Lower lobe of right lung (tissue), 2 donors: ENCODE measurements around the gene GPRASP3. TPM values are rescaled to one million over a fixed set of nuclear protein-coding genes. Genes with fewer than 3 reads are reported as not detected.
A peak's percentile ranks its signal among the peaks of the same experiment; 100 is the strongest.

Experiments used
- ATAC-seq, 2 donors: fragments of 200-7000 bp; cut with Tn5 transposase; one replicate each; pipeline ENCODE4 v1.9.1; 2020 to 2022; ENCODE audit warnings: mild to moderate bottlenecking in 2 of 2, moderate library complexity in 2 of 2
- DNase-seq: peaks from one replicate; pipeline ENCODE4 v3.0.0-alpha.2; 2020
- H3K27ac ChIP-seq: fragments of 200-600 bp; one replicate; pipeline ENCODE4 v1.8.0; 2022
- H3K27me3 ChIP-seq: fragments of 200-600 bp; one replicate; pipeline ENCODE4 v1.8.0; 2022; ENCODE audit warnings: low read depth
- H3K36me3 ChIP-seq: fragments of 200-600 bp; one replicate; pipeline ENCODE4 v1.8.0; 2022; ENCODE audit warnings: mild to moderate bottlenecking
- H3K4me1 ChIP-seq: fragments of 200-600 bp; one replicate; pipeline ENCODE4 v1.8.0; 2022
- H3K4me3 ChIP-seq: fragments of 200-600 bp; one replicate; pipeline ENCODE4 v1.8.0; 2022; ENCODE audit warnings: mild to moderate bottlenecking
- H3K9me3 ChIP-seq: fragments of 200-600 bp; one replicate; pipeline ENCODE4 v1.8.0; 2022
- CTCF ChIP-seq: fragments of 200-600 bp; IDR thresholded peaks from one replicate; pipeline ENCODE4 v1.8.0; 2022; ENCODE audit warnings: antibody characterized with exemption, mild to moderate bottlenecking
- intact Hi-C: fragments of 100-400 bp; cut with DNase I; formaldehyde crosslinking; loops from one replicate; pipeline ENCODE4 v1.11.0; 2022
- total RNA-seq: library from RNA; stranded (reverse); fragmentation: NEBNext Ultra II Directional; extraction: Animal tissue kit (Norgen Biotek cat#: 25700); gene quantifications from one replicate; pipeline ENCODE4 v1.2.1, GENCODE V29; 2021
- donor health status: DM: no; HTN: yes; CAD: no; lungs with severe emphysema.

Gene GPRASP3
- total RNA-seq, 1 donor from 2014 or later, result 4.5 TPM

GRCh38 chrX:102728646-102729045, 8.1 kb downstream of the GPRASP3 start:
- no peaks in the 10 kb centered on the region for H3K27me3 ChIP-seq
- H3K9me3 ChIP-seq, result no peaks in the 10 kb centered on the region
- no peak for ATAC-seq
- no peak overlapping the region for H3K4me3 ChIP-seq
- H3K27ac ChIP-seq, result no peak overlapping the region
- TF ChIP-seq CTCF, result no peak
- no peaks in the 10 kb centered on the region for H3K4me1 ChIP-seq
- intact Hi-C loops, result no loop called here
- H3K36me3 ChIP-seq, result no peaks in the 10 kb centered on the region
- DNase-seq, result no peak

GRCh38 chrX:102739657-102740056, 19.1 kb downstream of the GPRASP3 start:
- no peaks in the 10 kb centered on the region for H3K36me3 ChIP-seq
- DNase-seq (no peak), ATAC-seq (no peak)
- intact Hi-C loops, result no loop called here
- H3K9me3 ChIP-seq, result no peaks in the 10 kb centered on the region
- H3K27me3 ChIP-seq, result no peaks in the 10 kb centered on the region
- TF ChIP-seq CTCF, result no peak
- H3K4me1 ChIP-seq, result no peaks in the 10 kb centered on the region
- no peak overlapping the region for H3K27ac ChIP-seq
- H3K4me3 ChIP-seq, result no peak overlapping the region

- no peaks in the 10 kb centered on the region for H3K36me3 ChIP-seq
- no peak overlapping the region for H3K27ac ChIP-seq
- no peaks in the 10 kb centered on the region for H3K27me3 ChIP-seq
- no peak for ATAC-seq
- H3K9me3 ChIP-seq, result no peaks in the 10 kb centered on the region
- no peak for DNase-seq
- TF ChIP-seq CTCF, result no peak
- no peak overlapping the region for H3K4me3 ChIP-seq
- intact Hi-C loops, result no loop called here
- no peaks in the 10 kb centered on the region for H3K4me1 ChIP-seq
Observed at GRCh38 chrX:102744307-102744706, 23.8 kb downstream of the GPRASP3 start.

GRCh38 chrX:102745513-102745856, 24.9 kb downstream of the GPRASP3 start:
- Histone ChIP-seq H3K4me1 (no peaks in the 10 kb centered on the region), H3K27me3 (no peaks in the 10 kb centered on the region), H3K27ac (no peak overlapping the region), H3K4me3 (peak overlapping the region; percentile 56), H3K9me3 (no peaks in the 10 kb centered on the region), H3K36me3 (no peaks in the 10 kb centered on the region)
- intact Hi-C loops, result no loop called here
- ATAC-seq (peak in 1 of 2 donors; percentile 18), DNase-seq (peak; percentile 25)
- no peak for TF ChIP-seq CTCF

- no peaks in the 10 kb centered on the region for H3K36me3 ChIP-seq
- intact Hi-C loops, result no loop called here
- no peaks in the 10 kb centered on the region for H3K27me3 ChIP-seq
- H3K4me1 ChIP-seq, result no peaks in the 10 kb centered on the region
- H3K4me3 ChIP-seq, result peak overlapping the region; percentile 56
- DNase-seq, result peak; percentile 54
- no peak overlapping the region for H3K27ac ChIP-seq
- no peak for TF ChIP-seq CTCF
- ATAC-seq, result peak; percentile 70 to 77
- H3K9me3 ChIP-seq, result no peaks in the 10 kb centered on the region
Observed at GRCh38 chrX:102745857-102746584, 25.5 kb downstream of the GPRASP3 start.
